Sciatic nerve (tissue), 2 donors: ENCODE data around the gene VEGFA. TPM values are rescaled to one million over a fixed set of nuclear protein-coding genes. Genes with fewer than 3 reads are reported as not detected.

Source experiments
- ATAC-seq: fragments of 200-7000 bp; cut with Tn5 transposase; one replicate; pipeline ENCODE4 v1.9.1; 2020; ENCODE audit warnings: mild to moderate bottlenecking, moderate library complexity
- DNase-seq: peaks from one replicate; pipeline ENCODE4 v3.0.0-alpha.2; 2020; ENCODE audit warnings: low spot score
- intact Hi-C: fragments of 100-400 bp; cut with DNase I; formaldehyde crosslinking; loops from one replicate; pipeline ENCODE4 v1.14.2; 2022
- total RNA-seq: library from RNA; stranded (reverse); fragmentation: NEBNext Ultra II Directional; extraction: Animal tissue kit (Norgen Biotek cat#: 25700); gene quantifications from one replicate; pipeline ENCODE4 v1.2.1, GENCODE V29; 2021
- donor health status: DM: no; HTN: no; CAD: no.
- donor health status: DM: no; HTN: no; CAD: no.

Gene VEGFA
- total RNA-seq, 1 donor from 2014 or later: 155 TPM

DNA sequence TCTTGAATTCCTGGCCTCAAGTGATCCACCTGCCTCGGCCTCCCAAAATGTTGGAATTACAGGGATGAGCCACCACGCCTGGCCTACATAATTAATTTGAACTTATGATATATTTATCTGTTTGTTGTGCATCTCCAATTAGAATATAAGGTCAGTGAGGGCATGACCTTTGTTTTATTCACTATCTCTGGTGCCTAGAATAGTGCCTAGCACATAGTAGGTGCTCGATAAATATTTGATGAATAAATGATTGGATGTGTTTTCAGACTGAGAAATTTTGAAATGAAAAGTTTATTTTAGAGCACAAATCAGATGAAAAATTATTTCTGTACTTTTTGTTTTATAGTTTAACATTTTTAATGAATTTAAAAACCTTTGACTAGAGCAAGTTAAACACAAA is 19.4 kb upstream of the VEGFA start:
- intact Hi-C loops: no loop called here
- no peak for ATAC-seq
- DNase-seq: no peak

DNA sequence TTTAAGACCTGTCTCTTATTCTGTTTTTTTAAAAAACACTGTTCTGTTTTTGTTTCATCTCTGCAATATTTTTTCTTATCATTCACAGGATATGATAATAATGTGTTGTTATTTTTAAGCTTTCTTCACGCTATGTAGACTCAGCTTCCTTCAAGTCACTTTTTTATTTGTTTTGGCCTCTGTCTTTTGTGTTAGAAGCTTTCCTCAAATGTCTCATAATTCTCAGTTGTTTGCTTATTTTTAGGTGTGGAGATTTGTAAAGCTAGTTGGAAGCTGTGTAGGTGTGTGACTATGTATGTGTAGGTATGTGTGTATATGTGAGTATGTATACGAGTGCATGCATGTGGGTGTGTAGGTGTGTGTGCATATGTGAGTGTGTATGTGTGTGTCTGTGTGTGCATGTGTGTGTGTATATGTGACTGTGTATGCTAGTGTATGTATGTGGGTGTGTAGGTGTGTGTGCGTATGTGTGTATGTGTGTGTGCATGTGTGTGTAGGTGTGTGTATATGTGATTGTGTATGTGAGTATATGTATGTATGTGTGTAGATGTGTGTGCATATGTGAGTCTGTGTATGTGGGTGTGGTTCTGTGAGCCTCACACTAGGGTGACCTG is 16.3 kb upstream of the VEGFA start:
- ATAC-seq (no peak), DNase-seq (no peak)
- intact Hi-C loops: no loop called here

DNA sequence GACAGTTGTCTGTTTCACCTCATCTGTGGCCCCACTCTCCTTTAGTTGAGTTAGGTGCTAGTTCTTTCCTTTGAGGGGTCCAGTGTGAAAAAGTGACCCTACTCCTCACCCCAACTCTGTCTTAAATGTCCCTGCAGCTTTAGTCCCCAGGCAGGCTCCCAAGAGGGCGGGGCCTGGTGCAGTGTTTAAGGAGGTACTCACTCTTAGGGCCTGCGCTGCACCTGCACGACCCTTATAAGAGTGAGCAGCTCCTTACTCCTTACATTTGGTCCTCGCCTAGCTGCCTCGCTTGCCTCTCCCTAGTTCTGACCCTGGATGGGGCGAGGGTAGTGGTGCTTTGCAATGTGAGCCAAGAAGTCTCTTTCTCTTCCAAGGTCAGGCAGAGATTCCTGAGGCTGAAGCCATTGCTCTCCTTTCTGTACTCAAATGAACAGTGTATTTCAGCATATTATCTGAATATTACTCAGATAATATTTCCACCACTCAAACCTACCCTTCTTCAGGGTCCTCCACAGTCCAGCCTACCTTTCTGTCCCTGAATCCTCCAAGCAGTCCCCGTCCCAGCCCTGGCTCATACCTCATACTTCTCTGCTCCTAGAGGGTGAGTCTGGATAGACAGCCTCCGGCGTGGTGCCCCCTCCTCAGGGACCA is 11.9 kb upstream of the VEGFA start:
- ATAC-seq: no peak
- intact Hi-C loops: no loop called here
- DNase-seq: peak; percentile 30

DNA sequence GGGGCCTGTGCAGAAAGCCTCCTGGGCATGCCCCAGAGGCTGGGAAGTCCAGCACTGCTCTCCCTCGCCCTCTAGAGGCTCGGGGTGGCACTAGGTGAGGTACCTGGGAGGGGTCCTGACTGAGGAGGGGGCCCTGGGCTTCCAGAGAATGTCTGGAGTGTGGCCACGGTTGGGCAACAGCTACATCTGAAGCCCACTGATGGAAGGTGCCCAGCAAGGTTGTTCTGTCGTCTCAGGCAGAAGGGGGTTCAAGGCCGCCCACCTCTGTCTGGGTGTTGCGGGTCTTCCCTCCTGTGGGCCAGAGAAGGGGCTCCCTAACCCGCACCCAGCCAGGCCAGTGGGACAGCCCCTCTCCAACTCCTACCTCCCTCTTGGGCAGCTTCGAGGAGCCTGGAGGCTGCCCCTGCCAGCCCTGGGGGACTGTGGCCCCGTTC is 11.4 kb upstream of the VEGFA start:
- ATAC-seq (peak; percentile 67), DNase-seq (no peak)
- intact Hi-C loops: no loop called here

DNA sequence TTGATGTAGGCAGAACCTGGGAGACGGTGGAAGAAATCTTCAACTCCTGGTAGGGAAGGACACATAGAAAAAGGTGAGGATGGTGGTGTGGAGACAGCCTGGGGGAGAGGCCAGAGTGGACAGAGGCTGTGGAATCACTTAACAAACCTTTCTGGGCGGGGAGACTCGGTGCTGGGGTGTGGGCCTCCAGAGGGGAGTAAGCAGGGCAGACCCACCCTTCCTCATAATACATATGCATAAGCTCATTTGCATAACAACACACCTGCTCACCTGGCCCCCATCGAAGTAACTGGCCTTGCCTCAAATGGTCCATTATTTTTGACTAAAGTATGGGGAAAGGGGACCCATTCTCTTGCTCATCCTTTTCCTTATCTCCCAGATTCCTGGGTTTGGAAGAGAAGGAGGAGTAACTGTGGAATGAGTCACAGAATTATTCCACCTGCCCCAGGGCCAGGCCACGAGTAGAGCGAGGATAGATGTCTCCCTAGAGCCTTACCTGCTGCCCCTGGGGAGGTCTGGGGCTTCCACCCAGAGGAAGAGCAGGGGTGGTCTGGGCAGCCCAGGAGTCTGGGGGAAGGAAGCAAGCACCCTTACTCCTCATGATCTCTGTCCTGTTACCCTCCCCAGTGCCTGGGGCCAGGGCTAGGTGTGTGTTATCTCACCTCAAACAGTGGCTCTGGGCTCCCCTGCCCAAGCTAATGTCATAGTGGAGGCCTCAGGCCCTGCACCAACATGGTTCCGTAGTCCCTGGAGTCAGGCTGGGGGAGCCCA is 10.7 kb upstream of the VEGFA start:
- no peak for ATAC-seq
- intact Hi-C loops: no loop called here
- DNase-seq: no peak

DNA sequence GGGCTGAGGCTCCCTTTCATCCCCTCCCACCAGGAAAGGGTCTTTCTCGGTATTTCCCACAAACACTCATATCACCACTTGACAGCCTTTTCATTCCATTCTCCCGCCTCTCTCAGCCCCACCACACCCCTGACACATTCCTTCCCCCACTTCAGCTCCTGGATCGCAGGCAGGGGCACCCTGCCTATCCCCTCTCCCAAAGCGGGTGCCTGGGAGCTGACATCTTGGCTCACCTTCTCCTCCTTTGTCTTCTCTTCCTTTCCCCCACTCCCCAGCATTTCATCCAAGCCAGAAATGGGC is 10.2 kb upstream of the VEGFA start:
- ATAC-seq: no peak
- intact Hi-C loops: no loop called here
- no peak for DNase-seq

DNA sequence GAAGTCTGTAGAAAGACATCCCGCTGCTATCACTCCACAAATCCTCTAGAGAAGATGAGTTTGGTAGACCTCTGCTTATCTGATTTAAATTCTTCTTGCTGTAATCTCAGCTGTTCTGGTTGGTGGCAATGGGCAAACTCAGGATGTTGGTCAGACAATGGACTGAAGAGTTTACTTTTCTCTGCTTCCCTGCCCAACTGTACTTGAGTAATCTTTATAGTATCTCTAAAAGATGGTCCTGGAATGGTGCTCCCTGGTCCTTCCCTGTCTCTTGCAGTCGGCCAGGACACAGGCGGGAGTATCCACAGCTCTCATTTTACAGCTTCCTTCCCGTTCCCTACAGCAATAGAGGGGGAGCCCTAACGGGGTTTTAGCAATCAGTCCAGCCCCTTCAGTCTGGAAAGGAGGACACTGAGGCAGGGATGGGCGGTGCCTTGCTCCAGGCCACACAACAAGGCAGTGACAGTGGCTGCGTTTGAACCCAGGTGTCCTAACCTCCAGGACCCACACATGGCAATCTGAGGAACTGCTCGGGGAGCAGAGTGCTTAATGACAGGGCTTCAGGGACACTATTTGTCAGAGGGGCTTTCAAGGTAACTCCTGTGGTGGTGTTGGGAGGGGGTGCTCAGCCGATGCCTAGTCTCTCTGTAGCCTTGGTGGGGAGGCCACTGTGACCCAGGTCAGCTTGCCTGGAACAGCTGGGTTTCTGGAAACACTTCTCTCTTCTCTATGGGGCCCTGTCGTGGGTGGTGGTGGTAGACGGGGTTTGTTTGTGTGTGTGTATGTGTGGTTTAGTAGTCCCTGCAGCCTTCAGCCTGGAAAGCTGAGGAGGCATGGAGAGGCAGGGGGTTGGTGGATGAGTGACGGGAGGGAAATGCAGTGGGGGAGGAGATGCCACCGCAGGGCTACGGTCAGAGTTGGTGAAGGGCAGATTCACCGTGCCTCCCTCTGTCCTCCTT is 9.5 kb upstream of the VEGFA start:
- ATAC-seq (no peak), DNase-seq (no peak)
- intact Hi-C loops: no loop called here

DNA sequence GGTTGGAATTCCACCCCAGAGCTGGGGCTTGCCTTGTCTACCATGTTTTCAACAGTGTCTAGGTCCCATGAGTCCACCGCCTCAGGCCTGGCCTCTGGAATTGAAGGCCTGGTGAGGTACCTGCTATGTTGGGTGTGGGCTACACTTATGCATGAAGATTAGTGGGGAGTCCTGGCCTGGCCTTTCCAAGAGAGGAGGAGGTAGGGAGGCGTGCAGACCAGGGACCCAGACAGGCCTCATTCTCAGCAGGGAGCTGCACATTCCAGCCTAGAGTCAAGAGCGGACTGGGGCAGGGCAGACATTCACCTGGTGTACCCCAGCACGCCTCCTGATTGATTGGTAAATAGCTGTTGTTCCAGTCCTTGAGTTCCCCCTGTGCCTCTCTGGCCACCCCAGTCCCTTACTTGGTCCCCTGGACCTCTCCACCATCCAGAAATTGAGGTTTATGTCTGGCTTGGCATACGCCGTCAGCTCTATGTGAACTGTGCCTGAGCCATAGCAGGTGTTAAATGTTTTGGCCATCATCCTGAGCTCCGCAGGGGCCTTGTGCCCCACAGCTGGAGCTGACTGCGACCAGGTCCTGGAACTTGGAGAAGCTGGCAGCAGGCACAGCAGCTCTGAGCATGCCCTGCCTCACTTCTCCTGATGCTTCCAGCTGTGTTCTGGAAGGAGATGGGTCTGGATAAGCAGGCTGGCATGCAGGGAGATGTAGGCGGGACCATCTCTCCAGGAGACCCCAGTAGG is 8.2 kb upstream of the VEGFA start:
- intact Hi-C loops: no loop called here
- ATAC-seq (no peak), DNase-seq (peak; percentile 39)

DNA sequence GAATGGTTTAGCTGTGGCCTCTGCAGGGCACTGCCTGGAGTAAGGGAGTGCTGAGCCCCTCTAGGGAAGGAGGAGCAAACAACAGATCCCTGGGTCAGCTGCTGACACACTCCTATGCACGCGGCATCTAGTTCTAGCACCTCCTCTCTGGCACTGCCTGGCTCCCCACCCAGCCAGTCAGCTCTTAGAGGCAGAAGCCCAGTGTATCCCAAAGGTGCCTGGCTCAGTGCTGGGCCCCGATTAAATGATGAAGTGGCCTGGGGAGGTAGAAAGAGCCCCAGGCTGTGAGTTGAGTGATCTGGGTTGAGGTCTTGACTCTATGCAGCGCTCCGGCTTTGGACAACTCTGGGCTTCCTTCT is 7.6 kb upstream of the VEGFA start:
- no peak for ATAC-seq
- peak; percentile 42 for DNase-seq
- intact Hi-C loops: no loop called here

DNA sequence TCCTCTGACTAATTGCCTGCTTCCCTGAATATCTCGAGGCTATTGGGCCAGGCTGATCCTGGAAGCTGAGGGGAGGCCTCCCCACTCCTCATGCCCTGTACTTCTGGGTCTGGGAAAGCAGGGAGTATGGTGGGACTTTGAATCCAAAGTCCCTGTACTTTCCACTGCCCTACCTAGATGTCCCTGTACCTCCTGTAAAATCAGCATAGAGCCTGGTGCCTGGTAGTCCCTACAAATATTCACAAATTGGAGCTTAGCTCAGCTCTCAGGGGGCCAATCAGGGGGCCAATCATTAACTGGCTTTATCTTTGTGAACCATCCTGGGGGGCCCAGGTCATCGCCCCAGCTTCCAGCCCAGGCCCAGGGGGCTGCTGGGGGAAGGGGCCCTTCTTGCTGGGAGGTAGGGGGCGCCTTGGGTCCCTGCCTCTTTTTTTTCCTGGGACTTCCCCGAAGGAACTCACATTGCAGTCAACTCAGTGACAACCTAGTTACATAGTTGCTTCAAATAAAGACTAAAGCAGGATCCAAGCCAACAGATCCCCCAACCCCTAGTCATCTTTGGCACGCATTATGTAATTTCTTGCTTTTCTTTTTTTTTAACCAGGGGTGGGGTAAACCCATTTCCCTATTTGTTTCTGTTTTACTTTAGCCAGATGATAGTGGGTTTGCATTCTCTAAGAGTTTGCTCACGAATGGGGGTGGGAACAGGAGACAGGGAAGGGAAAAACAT is 6.9 kb upstream of the VEGFA start:
- peak; percentile 22 for DNase-seq
- intact Hi-C loops: no loop called here
- no peak for ATAC-seq

DNA sequence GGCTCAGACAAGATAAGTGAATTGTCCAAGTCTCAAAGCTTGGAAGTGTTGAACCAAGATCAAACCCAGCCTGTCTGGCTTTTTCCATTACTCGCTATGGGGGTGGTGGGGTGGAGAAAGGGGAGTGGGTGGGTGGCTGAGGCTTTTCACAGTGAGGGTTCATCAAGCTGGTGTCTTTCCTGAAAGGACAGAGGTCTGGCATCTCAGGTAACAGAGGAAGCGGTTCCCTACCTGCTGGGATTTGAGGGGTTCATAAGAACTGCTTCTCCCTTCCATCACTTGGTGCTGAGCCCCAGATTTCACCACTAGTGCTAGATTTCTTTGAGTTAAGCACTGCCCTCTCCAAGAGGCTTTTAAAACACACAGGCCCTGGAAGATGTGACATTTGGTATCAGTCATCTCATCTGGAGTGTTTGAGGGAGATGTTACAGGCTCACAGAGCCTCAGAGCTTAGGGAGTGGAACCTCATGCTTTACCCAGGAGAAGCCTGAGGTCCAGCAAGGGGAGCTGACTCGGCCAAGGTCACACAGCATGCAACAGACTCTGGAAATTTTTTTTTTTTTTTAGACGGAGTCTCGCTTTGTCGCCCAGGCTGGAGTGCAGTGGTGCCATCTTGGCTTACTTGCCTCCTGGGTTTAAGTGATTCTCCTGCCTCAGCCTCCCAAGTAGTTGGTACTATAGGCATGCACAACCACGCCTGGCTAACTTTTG is 6.0 kb upstream of the VEGFA start:
- ATAC-seq: no peak
- peak; percentile 12 for DNase-seq
- intact Hi-C loops: no loop called here

DNA sequence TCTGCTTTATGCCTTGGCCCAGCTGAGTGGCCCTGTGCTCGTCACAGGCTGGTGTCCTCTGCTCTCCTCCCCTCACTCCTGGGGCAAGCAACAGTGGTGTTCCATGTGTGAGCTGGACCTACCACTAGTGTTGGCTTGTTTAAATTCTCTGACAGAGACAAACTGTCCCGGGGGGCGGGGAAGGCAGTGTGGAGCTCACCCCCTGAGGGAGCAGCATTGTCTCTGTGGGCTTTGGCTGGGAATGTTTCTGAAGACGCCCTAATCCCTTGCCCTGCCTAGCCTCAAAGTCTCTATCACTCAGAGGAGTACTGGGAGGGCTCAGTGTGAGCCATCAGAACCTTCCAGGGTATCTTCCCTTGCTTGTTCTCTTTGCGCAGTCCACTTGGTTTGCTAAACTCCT is 5.2 kb upstream of the VEGFA start:
- intact Hi-C loops: no loop called here
- DNase-seq: peak; percentile 44
- no peak for ATAC-seq

DNA sequence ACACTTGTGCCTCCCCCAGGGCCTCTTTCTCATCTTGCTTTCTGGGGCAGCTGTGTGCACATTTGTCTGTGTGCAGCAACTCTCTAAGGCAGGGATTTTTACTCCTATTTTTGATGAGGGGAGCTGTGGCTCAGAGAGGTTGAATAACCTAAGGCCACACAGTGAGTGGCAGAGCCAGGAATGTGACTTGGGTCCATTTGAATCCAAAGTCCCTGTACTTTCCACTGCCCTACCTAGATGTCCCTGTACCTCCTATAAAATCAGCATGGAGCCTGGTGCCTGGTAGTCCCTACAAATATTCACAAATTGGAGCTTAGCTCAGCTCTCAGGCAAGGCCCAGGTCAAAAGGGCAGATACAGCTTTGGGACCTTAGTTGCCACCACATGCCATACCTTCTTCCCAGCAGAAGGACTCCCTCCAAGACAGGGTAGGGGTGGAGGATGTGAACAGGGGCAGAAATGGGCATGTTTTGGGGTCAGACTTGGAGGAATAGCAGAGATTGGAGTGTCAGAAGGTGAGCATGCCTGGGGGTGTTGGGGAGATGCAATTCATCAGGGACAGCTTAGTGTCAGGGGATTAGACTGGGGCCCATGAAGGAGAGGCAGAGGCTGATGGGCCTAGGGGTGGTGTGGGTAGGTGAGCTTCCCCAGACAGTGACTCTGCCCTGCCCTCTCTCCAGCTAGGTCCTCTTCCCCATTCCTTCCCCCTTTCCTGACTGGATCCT is 4.1 kb upstream of the VEGFA start:
- no peak for ATAC-seq
- peak; percentile 28 for DNase-seq
- intact Hi-C loops: no loop called here

DNA sequence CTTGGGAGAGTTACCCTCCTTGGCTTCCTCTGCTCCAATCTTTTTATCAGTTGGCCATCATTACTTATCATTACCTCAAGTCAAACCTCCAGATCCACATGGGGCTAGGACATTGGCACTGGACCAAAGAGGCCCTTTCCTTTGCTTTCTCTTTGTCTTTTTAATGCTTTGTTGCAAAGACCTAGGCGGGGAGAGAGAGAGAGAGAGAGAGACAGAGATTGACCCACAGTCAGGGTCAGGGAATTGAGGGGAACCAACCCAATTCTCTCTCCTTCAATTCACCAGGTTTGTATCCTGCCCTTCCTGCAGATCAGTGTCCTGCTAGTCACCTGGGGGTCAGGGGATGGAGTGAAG is 3.5 kb upstream of the VEGFA start:
- DNase-seq: peak; percentile 10
- intact Hi-C loops: no loop called here
- no peak for ATAC-seq

DNA sequence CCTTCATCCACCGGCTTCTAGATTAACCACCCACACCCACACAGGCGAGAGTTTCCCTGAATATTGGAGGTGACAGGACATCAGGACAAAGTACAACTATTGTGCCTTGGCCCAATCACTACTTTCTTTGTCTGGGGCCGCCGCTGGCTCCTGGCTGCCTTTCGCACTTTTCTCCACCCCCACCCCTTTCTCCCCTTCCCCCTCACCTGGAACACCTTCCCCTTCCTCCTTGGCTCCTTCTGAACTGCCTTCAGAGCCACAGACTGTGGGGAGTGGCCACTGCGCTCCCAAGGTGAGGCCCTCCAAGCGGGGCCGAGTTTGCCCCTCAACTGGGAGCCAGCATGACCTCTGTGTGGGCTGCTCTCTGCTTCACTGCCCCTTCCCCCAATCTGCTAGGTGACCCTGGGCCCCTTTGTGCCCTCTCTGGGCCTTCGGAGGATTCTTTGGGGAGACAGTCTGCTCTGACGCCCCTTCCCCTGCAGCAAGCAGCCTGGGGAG is 3.0 kb upstream of the VEGFA start:
- ATAC-seq (no peak), DNase-seq (peak; percentile 35)
- intact Hi-C loops: no loop called here

DNA sequence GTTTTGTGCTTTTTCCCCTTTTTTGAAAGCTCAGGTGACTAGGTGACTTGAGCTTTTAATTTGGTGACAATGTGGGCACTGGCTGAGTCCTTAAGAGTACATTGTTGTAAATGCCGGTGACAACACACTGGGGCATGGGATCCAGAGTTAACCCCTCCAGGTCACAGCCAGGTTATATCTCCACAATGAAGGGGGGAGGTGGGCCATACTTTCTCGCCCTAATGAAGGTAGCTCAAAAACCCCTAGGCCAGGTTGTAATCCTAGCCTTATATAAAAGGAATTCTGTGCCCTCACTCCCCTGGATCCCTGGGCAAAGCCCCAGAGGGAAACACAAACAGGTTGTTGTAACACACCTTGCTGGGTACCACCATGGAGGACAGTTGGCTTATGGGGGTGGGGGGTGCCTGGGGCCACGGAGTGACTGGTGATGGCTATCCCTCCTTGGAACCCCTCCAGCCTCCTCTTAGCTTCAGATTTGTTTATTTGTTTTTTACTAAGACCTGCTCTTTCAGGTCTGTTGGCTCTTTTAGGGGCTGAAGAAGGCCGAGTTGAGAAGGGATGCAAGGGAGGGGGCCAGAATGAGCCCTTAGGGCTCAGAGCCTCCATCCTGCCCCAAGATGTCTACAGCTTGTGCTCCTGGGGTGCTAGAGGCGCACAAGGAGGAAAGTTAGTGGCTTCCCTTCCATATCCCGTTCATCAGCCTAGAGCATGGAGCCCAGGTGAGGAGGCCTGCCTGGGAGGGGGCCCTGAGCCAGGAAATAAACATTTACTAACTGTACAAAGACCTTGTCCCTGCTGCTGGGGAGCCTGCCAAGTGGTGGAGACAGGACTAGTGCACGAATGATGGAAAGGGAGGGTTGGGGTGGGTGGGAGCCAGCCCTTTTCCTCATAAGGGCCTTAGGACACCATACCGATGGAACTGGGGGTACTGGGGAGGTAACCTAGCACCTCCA is 2.2 kb upstream of the VEGFA start:
- intact Hi-C loops: loop anchor here (2.0 kb wide), 1 partner anchor 311 kb away; no protein-coding TSS in a partner anchor
- ATAC-seq (no peak), DNase-seq (peak; percentile 56)
